Astrocyte (in vitro differentiated cells and primary cell): ENCODE data around the gene CTBP2. TPM values are rescaled to one million over a fixed set of nuclear protein-coding genes. Genes with fewer than 3 reads are reported as not detected.
"Not testable (repeated sequence)": the region's sequence is repeated elsewhere in the genome, so short reads cannot be mapped to it uniquely, and the experiment has no call there.

Source experiments
- DNase-seq: peaks from one replicate; pipeline ENCODE4 v3.0.0-alpha.2; 2010; ENCODE audit warnings: low read depth
- FAIRE-seq: peaks from 2 replicates; lab custom pipeline; 2011; peaks lifted over from hg19 to GRCh38; lab: Jason Lieb, UNC
- H2AFZ ChIP-seq: 2 replicates; pipeline ENCODE4 v1.6.0; 2012; ENCODE audit warnings: low read depth, low read length, inconsistent platforms
- H3K27ac ChIP-seq: 2 replicates; pipeline ENCODE4 v1.5.1; 2011; ENCODE audit warnings: low read depth, low read length, inconsistent platforms
- H3K27me3 ChIP-seq: 2 replicates; pipeline ENCODE4 v1.6.0; 2011; ENCODE audit warnings: low read length, inconsistent platforms; ENCODE audit not compliant: insufficient read depth
- H3K36me3 ChIP-seq: 2 replicates; pipeline ENCODE4 v1.5.1; 2011; ENCODE audit warnings: low read length, inconsistent platforms; ENCODE audit not compliant: insufficient read depth
- H3K4me1 ChIP-seq: 2 replicates; pipeline ENCODE4 v1.5.1; 2011; ENCODE audit warnings: low read length, inconsistent platforms; ENCODE audit not compliant: insufficient read depth
- H3K4me2 ChIP-seq: 2 replicates; pipeline ENCODE4 v1.6.0; 2012; ENCODE audit warnings: low read length, inconsistent platforms
- H3K4me3 ChIP-seq: 2 replicates; pipeline ENCODE4 v1.5.1; 2011; ENCODE audit warnings: low read depth, mild to moderate bottlenecking, low read length, inconsistent platforms; ENCODE audit not compliant: insufficient read depth
- H3K79me2 ChIP-seq: 2 replicates; pipeline ENCODE4 v1.6.0; 2012; ENCODE audit warnings: mild to moderate bottlenecking, low read length, inconsistent platforms; ENCODE audit not compliant: insufficient read depth
- H3K9ac ChIP-seq: 2 replicates; pipeline ENCODE4 v1.6.0; 2012; ENCODE audit warnings: mild to moderate bottlenecking, low read length, inconsistent platforms
- H3K9me3 ChIP-seq: 2 replicates; pipeline ENCODE4 v1.5.1; 2012; ENCODE audit warnings: low read depth, mild to moderate bottlenecking, low read length, inconsistent platforms; ENCODE audit not compliant: insufficient read depth
- H4K20me1 ChIP-seq: 2 replicates; pipeline ENCODE4 v1.6.0; 2012; ENCODE audit warnings: low read length, inconsistent platforms; ENCODE audit not compliant: insufficient read depth
- H3K27ac Mint-ChIP-seq: one replicate; pipeline ENCODE4 v1.8.0; 2021; ENCODE audit warnings: mild to moderate bottlenecking, mixed read lengths; ENCODE audit not compliant: unreplicated experiment
- H3K27me3 Mint-ChIP-seq: one replicate; pipeline ENCODE4 v1.8.0; 2021; ENCODE audit warnings: low read depth, mixed read lengths; ENCODE audit not compliant: unreplicated experiment
- H3K36me3 Mint-ChIP-seq: one replicate; pipeline ENCODE4 v1.8.0; 2021; ENCODE audit warnings: low read depth, mixed read lengths; ENCODE audit not compliant: unreplicated experiment
- H3K4me1 Mint-ChIP-seq: one replicate; pipeline ENCODE4 v1.8.0; 2021; ENCODE audit warnings: low read depth, mixed read lengths; ENCODE audit not compliant: unreplicated experiment
- H3K4me3 Mint-ChIP-seq: one replicate; pipeline ENCODE4 v1.8.0; 2021; ENCODE audit warnings: mild to moderate bottlenecking, moderate library complexity, mixed read lengths; ENCODE audit not compliant: unreplicated experiment
- H3K9me3 Mint-ChIP-seq: one replicate; pipeline ENCODE4 v1.8.0; 2021; ENCODE audit warnings: mild to moderate bottlenecking, mixed read lengths; ENCODE audit not compliant: unreplicated experiment
- CTCF ChIP-seq: IDR thresholded peaks from 2 replicates; pipeline ENCODE4 v1.5.1; 2011; ENCODE audit warnings: low read depth, mild to moderate bottlenecking, inconsistent platforms, low read length, moderate library complexity; ENCODE audit not compliant: insufficient read depth
- EZH2 ChIP-seq: IDR thresholded peaks from 2 replicates; pipeline ENCODE4 v1.6.1; 2012; ENCODE audit warnings: mild to moderate bottlenecking, low read length, inconsistent platforms; ENCODE audit not compliant: insufficient read depth
- total RNA-seq: library from RNA; stranded (reverse); gene quantifications from 2 replicates; pipeline ENCODE4 v1.2.1, GENCODE V29; 2021

Gene CTBP2
- total RNA-seq, 1 donor from 2014 or later = 109 TPM

GRCh38 chr10:125186431-125187170, 26.2 kb upstream of the CTBP2 start:
- Mint-ChIP-seq H3K4me1 (no peaks in the 10 kb centered on the region), H3K9me3 (peaks cover 9% of the 10 kb centered on the region), H3K27me3 (peaks cover 22% of the 10 kb centered on the region), H3K27ac (no peak overlapping the region), H3K36me3 (no peaks in the 10 kb centered on the region), H3K4me3 (no peak overlapping the region)
- peaks cover 2% of the 10 kb centered on the region for H3K9me3 ChIP-seq
- DNase-seq (no peak), FAIRE-seq (no peak)
- H4K20me1 ChIP-seq = no peaks in the 10 kb centered on the region
- H3K4me2 ChIP-seq = no peak overlapping the region
- H3K4me3 ChIP-seq = no peak overlapping the region
- TF ChIP-seq EZH2 (no peak), CTCF (no peak)
- H3K79me2 ChIP-seq = no peaks in the 10 kb centered on the region
- H3K27me3 ChIP-seq = no peaks in the 10 kb centered on the region
- H2AFZ ChIP-seq = no peak overlapping the region
- H3K27ac ChIP-seq = no peak overlapping the region
- H3K36me3 ChIP-seq = no peaks in the 10 kb centered on the region
- no peaks in the 10 kb centered on the region for H3K4me1 ChIP-seq
- H3K9ac ChIP-seq = no peak overlapping the region

- H3K9me3 Mint-ChIP-seq = peaks cover 17% of the 10 kb centered on the region
- not testable (repeated sequence) for H3K27me3 ChIP-seq, H3K4me2 ChIP-seq, H3K4me3 Mint-ChIP-seq, H3K9me3 ChIP-seq, H3K36me3 Mint-ChIP-seq, H3K79me2 ChIP-seq, H3K27me3 Mint-ChIP-seq, DNase-seq, H3K4me1 Mint-ChIP-seq, H3K9ac ChIP-seq, H3K27ac ChIP-seq, H4K20me1 ChIP-seq, H3K4me1 ChIP-seq, H3K4me3 ChIP-seq, H2AFZ ChIP-seq, H3K27ac Mint-ChIP-seq, H3K36me3 ChIP-seq, FAIRE-seq
Observed at GRCh38 chr10:125179107-125179506, 18.7 kb upstream of the CTBP2 start.

GRCh38 chr10:125177641-125178640, 17.6 kb upstream of the CTBP2 start:
- H3K4me3 Mint-ChIP-seq = no peak overlapping the region
- no peaks in the 10 kb centered on the region for H3K4me1 ChIP-seq
- peaks cover 10% of the 10 kb centered on the region for H3K27me3 Mint-ChIP-seq
- no peak overlapping the region for H2AFZ ChIP-seq
- H3K9me3 ChIP-seq = no peaks in the 10 kb centered on the region
- H3K79me2 ChIP-seq = no peaks in the 10 kb centered on the region
- H3K4me1 Mint-ChIP-seq = no peaks in the 10 kb centered on the region
- no peak overlapping the region for H3K27ac ChIP-seq
- H3K27me3 ChIP-seq = peaks cover 9% of the 10 kb centered on the region
- no peak overlapping the region for H3K4me2 ChIP-seq
- H3K4me3 ChIP-seq = no peak overlapping the region
- no peak overlapping the region for H3K9ac ChIP-seq
- no peaks in the 10 kb centered on the region for H3K36me3 Mint-ChIP-seq
- DNase-seq (no peak), FAIRE-seq (no peak)
- H3K36me3 ChIP-seq = no peaks in the 10 kb centered on the region
- H3K9me3 Mint-ChIP-seq = peaks cover 13% of the 10 kb centered on the region
- H3K27ac Mint-ChIP-seq = no peak overlapping the region
- TF ChIP-seq CTCF (no peak), EZH2 (no peak)
- no peaks in the 10 kb centered on the region for H4K20me1 ChIP-seq
